T-helper 9 cell (primary cell): ENCODE data around the gene NLRP8.
"Not testable (repeated sequence)": the region's sequence is repeated elsewhere in the genome, so short reads cannot be mapped to it uniquely, and the experiment has no call there.

Experiments used
- DNase-seq: peaks from one replicate; pipeline ENCODE4 v3.0.0-alpha.2; 2020

NLRP8 gene

DNA sequence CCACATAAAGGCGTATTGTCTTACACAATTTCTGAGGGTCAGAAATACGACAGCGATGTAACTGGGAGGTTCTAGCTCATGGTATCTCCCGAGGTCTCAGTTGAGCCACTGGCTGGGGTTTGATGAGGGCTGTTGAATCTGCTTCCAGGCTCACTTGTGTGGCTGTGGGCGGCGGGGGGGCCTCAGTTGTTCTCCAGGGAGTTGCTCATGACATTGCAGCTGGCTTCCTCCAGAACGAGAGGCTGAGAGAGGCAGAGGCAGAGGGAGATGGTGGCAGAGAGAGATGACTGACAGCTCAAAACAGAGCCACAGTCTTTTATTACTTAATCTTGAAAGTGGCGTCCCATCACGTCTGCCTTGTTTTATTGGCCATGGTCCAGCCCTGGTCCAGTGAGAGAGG is 32.8 kb downstream of the NLRP8 start:
- DNase-seq = no peak

DNA sequence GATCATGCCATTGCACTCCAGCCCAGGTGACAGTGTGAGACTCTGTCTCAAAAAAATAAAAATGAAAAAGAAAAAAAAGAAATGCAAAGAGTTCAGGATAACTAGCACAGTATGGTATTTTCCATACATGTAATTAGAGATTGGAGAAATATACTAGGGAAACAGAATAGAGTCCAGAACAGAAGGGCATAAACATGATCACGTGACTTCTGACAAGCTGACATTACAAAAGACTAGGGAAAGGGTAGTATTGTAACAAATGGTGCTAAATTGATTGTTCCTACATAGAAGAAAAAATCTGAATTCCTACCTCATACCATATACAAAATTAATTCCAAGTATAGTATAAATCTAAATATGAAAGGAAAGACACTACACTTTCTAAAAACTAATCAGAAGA is 37.6 kb downstream of the NLRP8 start:
- DNase-seq = no peak

DNA sequence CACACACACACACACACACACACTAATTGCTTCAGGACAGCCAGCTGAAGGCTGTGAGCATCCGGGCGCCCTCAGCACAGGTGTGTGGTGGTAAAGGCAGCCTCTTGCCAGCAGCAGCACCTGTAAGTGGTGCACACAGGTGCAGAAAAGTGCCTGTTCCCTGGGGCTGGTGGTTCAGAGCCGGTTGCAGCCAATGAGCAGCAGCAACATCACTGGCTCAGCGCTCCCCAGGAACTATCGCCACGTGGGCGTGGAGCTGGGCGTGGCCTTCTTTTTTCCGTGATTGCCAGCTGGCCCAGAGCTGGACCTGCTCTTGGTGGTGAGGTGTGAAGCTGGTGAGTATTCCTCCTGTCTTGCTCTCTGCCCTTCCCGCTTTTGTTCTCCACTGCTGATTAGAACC is 38.9 kb downstream of the NLRP8 start, which contains the start of gene NLRP5:
Gene NLRP5 (plus strand): TSS at position 289 of the 400 bp plus-strand sequence.
- DNase-seq = no peak

DNA sequence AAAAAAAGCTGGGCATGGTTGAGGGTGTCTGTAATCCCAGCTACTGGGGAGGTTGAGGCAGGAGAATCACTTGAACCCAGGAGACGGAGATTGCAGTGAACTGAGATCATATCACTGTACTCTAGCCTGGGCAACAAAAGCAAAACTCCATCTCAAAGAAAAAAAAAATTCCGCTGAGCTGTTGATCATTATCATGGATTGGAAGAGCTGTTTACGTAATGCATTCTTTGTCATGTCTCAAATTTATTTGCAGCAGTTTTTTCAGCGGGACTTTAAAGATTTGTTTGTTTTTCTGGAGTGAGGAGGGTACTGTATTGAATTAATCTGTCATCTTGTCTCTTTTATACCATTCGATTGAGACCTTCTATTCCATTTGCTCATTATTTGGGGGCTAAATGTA is 43.2 kb downstream of the NLRP8 start:
- no peak for DNase-seq

DNA sequence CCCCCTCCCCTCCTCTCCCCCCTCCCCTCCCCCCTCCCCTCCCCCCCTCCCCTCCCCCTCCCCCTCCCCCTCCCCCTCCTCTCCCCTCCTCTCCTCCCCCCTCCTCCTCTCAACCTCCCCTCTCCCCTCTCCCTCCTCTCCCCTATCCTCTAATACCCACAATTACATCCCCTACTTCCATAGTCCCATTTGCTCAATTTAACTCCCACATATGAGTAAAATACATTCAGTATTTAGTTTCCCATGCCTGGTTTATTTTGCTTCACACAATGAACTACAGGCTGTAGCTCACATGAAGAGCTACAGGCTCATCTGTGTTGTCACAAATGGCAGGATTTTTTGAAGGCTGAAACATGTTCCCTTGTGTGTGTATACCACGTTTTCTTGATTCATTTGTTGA is 45.9 kb downstream of the NLRP8 start:
- no peak for DNase-seq

DNA sequence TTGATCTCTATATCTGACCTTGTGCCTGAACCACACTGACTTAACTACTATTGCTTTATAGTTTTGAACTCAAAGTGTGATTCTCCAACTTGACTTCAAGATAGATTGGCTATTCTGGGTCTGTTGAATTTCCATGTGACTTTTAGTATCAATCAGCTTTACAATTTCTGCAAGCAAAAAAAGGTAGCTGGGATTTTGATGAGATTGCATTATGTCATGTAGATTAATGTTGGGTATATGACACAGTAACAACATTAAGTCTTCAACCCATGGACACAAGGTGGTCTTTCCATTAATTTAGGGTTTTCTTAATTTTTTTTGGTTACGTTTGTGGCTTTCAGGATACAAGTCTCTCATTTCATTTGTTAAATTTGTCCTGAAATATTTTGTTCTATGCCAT is 67.1 kb downstream of the NLRP8 start:
- no peak for DNase-seq

DNA sequence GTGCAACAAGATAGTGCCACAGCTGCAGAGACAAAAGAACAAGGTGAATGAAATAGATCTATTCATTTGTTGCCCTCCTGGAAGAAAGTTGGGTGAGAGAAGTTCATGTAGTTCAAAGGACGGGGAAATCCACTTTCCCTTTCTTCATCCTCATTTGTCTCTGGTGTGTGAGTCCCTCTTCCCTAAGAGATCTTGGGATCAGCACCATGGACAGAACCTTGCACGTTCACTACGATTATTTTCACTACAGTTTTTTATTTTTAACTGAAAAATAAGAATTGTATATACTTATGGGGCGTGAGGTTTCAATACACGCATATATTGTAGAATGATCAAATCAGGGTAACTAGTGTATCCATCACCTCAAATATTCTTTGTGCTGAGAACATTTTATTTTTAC is 68.1 kb downstream of the NLRP8 start:
- no peak for DNase-seq

DNA sequence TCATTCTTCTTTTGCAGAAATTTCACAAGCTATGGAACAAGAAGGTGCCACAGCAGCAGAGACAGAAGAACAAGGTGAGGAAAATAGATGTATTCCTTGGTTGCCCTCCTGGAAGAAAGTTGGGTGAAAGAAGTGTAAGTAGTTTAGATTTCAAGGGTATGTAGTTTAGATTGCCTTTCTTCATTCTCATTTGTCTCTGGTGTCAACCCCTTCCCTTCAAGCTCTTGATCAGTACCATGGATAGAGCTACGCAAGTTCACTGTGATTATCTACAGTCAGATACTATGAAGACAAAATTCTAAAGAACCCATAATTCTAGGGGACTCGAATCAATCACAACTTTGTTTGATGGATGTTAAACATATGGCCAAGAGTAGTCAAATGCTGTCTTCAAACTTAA is 71.7 kb downstream of the NLRP8 start:
- DNase-seq = not testable (repeated sequence)

DNA sequence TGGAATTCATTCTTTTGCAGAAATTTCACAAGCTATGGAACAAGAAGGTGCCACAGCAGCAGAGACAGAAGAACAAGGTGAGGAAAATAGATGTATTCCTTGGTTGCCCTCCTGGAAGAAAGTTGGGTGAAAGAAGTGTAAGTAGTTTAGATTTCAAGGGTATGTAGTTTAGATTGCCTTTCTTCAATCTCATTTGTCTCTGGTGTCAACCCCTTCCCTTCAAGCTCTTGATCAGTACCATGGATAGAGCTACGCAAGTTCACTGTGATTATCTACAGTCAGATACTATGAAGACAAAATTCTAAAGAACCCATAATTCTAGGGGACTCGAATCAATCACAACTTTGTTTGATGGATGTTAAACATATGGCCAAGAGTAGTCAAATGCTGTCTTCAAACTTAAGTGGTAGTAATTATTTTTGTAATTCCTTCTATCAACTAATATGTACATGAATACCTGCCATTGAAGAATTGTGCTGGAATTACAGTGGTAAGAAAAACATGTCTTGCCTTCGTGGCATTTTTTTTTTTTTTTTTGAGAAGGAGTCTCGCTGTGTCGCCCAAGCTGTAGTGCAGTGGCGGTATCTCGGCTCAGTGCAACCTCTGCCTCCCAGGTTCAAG is 72.8 kb downstream of the NLRP8 start:
- DNase-seq = not testable (repeated sequence)

DNA sequence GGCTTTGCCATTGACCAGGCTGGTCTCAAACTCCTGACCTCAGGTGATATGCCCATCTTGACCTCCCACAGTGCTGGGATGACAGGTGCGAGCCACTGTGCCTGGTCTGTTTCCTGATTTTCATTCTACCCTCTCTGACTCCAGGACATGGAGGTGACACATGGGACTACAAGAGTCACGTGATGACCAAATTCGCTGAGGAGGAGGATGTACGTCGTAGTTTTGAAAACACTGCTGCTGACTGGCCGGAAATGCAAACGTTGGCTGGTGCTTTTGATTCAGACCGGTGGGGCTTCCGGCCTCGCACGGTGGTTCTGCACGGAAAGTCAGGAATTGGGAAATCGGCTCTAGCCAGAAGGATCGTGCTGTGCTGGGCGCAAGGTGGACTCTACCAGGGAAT is 79.1 kb downstream of the NLRP8 start:
- no peak for DNase-seq
